Right ventricle myocardium superior (tissue), 1 donor: Measurements from ENCODE around the gene JMJD8. TPM values are rescaled to one million over a fixed set of nuclear protein-coding genes. Genes with fewer than 3 reads are reported as not detected.
A peak's percentile ranks its signal among the peaks of the same experiment; 100 is the strongest.

ENCODE experiments used
- ATAC-seq: fragments of 200-7000 bp; cut with Tn5 transposase; one replicate; pipeline ENCODE4 v1.9.1; 2020; ENCODE audit warnings: mild to moderate bottlenecking; ENCODE audit not compliant: poor library complexity
- DNase-seq: peaks from one replicate; pipeline ENCODE4 v3.0.0-alpha.2; 2020
- intact Hi-C: fragments of 100-400 bp; cut with DNase I; formaldehyde crosslinking; loops from one replicate; pipeline ENCODE4 v1.11.2; 2022
- total RNA-seq: library from RNA; stranded (reverse); fragmentation: NEBNext Ultra II Directional; extraction: Animal tissue kit (Norgen Biotek cat#: 25700); gene quantifications from one replicate; pipeline ENCODE4 v1.2.1, GENCODE V29; 2021
- donor health status: DM: no; HTN: yes; CAD: no; lungs with severe emphysema.

JMJD8 gene
- total RNA-seq, 1 donor from 2014 or later: 42.4 TPM

DNA sequence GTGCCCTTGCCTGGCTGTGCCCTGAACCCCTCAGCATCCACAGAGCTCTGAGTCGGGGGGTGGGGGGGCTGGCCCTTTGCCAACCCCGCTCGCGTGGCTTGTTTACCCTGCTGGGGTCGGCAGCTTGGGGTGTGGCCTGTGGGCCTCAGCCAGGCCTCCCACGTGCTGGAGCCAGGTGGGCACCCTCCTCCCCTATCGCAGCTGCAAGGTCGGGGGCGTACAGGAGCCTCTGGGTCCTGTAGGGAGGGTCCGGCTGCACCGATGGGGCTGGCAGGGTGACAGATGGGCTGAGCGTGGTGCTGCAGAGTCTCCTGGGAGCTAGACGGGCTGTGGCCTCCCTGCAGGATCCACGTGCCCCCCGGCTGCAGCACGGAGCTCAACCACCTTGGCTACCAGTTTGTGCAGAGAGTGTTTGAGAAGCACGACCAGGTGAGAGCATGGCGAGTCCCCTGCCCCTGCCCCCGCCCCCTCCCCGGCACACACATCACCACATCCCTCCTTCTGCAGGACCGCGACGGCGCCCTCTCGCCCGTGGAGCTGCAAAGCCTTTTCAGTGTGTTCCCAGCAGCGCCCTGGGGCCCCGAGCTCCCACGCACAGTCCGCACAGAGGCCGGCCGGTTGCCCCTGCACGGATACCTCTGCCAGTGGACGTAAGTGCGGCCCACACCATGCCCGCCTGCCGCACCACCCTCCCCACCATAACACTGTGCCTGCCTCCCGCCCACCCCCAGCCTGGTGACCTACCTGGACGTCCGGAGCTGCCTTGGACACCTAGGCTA lies 12.6 kb downstream of the JMJD8 start:
- DNase-seq (no peak), ATAC-seq (no peak)
- intact Hi-C loops: no loop called here

DNA sequence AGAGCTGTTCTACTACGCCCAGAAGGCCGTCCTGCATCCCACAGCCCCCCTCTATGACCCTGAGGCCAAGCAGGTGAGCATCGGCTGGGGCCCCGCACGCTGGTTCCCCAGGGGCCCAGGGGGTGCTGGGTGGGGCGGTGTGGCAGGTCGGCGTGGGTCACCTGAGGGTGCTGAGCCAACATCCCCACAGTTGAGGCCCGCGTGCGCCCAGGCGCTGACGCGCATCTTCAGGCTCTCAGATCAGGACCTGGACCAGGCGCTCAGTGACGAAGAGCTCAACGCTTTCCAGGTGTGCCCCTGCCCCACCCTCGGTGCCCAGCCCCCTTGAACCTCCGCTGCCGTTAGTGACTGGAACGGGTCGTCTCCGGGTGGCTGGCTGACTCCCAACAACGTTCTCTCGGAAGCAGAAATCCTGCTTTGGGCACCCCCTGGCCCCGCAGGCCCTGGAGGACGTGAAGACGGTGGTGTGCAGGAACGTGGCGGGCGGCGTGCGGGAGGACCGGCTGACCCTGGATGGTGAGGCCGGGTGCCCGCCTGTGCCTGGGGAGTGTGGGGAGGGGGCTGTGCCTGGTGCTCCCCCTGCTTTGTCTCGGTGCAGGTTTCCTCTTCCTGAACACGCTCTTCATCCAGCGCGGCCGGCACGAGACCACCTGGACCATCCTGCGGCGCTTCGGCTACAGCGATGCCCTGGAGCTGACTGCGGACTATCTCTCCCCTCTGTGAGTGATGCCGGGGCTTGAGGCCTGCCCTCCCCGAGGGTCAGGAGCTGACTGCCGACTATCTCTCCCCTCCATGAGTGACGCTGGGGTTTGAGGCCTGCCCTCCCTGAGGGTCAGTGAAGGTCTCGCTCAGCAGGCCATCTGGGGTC lies 13.4 kb downstream of the JMJD8 start:
- intact Hi-C loops: no loop called here
- ATAC-seq: no peak

GRCh38 chr16:669666-670065 lies 14.5 kb downstream of the JMJD8 start:
- intact Hi-C loops: no loop called here
- no peak for ATAC-seq
- DNase-seq: no peak

More for the DNA sequence above, 13.4 kb downstream of the JMJD8 start:
- DNase-seq: no peak

DNA sequence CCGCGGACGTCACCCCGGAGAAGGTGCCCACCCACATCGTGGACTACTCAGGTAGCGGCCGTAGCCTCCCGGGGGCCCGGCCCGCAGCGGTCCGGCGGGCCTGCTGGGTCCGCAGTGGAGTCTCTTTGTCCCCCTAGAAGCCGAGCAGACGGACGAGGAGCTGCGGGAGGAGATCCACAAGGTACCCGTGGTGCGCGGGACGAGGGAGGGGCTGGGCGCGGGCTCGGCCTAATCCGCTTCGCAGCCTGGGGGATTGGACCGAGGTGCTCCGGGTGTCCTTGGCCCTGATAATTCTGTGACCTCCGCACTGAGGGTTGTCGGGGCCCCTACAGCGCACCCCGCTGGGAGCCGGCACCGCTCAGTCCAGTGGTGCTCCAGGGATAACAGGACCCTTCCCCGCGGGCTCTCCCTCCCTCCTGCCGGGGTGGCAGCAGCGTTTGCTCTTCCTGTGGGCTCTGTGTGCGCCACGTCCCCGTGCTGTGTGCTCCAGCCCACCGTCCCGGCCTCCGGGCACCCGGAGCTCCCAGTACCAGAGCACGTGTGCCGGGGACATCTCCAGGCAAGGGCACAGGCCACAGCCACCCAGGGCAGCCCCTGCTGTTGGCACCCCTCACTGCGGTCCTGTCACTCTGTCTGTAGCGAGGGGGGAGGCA lies 15.5 kb downstream of the JMJD8 start:
- no peak for DNase-seq
- peak; percentile 4 for ATAC-seq
- intact Hi-C loops: no loop called here

GRCh38 chr16:667780-668518 lies 16.2 kb downstream of the JMJD8 start, which contains the start of gene RHOT2:
TSS of gene RHOT2 (plus strand) at chr16:668132. CDS start at chr16:668200, 68 bp downstream.
- DNase-seq (peak; percentile 97), ATAC-seq (peak; percentile 95)
- intact Hi-C loops: no loop called here

GRCh38 chr16:667113-667779 lies 16.9 kb downstream of the JMJD8 start:
- ATAC-seq (no peak), DNase-seq (no peak)
- intact Hi-C loops: no loop called here

DNA sequence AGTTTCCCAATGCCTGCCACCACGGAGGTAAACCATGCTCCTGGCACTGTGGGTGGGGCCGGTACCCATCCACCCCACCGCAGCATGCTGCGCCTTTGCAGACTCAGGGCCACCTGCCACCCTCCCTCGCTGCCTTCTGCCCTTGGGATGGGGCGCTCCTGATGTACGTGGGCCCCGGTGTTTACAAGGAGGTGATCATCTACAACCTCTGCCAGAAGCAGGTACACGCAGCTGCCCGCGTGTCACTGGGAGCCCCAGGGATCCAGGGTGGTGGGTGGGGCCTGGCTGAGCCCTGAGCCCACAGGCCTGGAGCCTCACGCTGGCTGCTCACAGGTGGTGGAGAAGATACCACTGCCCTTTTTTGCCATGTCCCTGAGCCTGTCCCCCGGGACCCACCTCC lies 17.6 kb downstream of the JMJD8 start:
- intact Hi-C loops: no loop called here
- DNase-seq (no peak), ATAC-seq (no peak)

- ATAC-seq (no peak), DNase-seq (no peak)
- intact Hi-C loops: no loop called here
These were observed 21.5 kb downstream of the JMJD8 start for GRCh38 chr16:662597-662996.

- no peak for DNase-seq
- intact Hi-C loops: no loop called here
- no peak for ATAC-seq
These were observed 22.0 kb downstream of the JMJD8 start for GRCh38 chr16:662095-662494.

- ATAC-seq: peak; percentile 1
- intact Hi-C loops: no loop called here
- DNase-seq: no peak
These were observed 22.8 kb downstream of the JMJD8 start for GRCh38 chr16:661184-661821.

GRCh38 chr16:660459-661183 lies 23.5 kb downstream of the JMJD8 start:
- intact Hi-C loops: no loop called here
- DNase-seq (peak; percentile 94), ATAC-seq (peak; percentile 90)

GRCh38 chr16:660132-660458 lies 24.0 kb downstream of the JMJD8 start:
- ATAC-seq: no peak
- DNase-seq: no peak

DNA sequence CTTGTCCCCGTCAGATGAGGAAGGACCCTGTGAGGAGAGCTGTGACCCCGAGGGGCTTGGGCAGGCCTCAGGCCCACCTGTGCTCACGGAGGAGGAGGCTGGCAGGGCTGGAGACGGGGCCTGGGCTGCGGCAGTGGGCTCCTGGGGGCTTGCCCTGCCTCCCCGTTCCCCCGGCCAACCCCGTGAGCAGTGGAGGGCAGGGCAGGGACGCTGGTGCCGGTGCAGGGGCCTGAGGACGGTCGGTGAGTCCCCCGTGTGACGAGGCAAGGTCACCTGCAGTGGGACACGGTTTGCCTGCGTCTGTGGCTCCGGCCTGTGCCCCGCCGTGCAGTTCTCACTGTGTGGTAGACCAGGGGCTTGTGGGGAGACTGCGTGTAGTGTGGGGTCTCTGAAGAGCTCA lies 24.5 kb downstream of the JMJD8 start:
- DNase-seq (no peak), ATAC-seq (no peak)
- intact Hi-C loops: no loop called here

More at GRCh38 chr16:660132-660458, 24.0 kb downstream of the JMJD8 start:
- intact Hi-C loops: no loop called here

- DNase-seq: no peak
- no peak for ATAC-seq
- intact Hi-C loops: no loop called here
These were observed 25.2 kb downstream of the JMJD8 start for GRCh38 chr16:658679-659571.

DNA sequence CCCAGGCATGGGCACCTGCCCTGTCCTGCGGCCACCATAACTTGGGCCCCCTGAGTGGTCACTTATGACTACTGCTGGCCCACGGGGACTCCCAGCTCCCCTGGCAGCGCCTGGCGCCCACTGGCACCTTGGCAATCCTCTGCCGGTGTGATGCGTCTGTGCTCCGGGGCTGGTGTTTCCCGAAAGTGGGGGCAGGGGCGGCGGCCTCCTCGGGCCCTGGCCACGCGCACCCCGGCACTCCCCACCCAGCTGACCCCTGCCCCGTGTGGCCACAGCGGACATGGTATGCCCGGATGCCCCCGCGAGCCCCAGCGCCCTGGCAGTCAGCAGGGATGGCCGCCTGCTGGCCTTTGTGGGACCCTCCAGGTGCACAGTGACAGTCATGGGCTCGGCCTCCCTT lies 26.6 kb downstream of the JMJD8 start:
- no peak for ATAC-seq
- intact Hi-C loops: no loop called here
- no peak for DNase-seq

GRCh38 chr16:654034-654433 lies 30.1 kb downstream of the JMJD8 start:
- DNase-seq: no peak
- ATAC-seq: no peak
- intact Hi-C loops: no loop called here
